Measurements from ENCODE around the gene USP51. TPM values are rescaled to one million over a fixed set of nuclear protein-coding genes. Genes with fewer than 3 reads are reported as not detected.
"Not testable (repeated sequence)": the region's sequence is repeated elsewhere in the genome, so short reads cannot be mapped to it uniquely, and the experiment has no call there.

The USP51 gene
- polyA plus RNA-seq (2011; rRNA removed) (0.96 and 1.4 TPM in 2 replicates), polyA minus RNA-seq (2011; rRNA and poly(A)+ RNA removed) (3.8 and 4.3 TPM in 2 replicates)

DNA sequence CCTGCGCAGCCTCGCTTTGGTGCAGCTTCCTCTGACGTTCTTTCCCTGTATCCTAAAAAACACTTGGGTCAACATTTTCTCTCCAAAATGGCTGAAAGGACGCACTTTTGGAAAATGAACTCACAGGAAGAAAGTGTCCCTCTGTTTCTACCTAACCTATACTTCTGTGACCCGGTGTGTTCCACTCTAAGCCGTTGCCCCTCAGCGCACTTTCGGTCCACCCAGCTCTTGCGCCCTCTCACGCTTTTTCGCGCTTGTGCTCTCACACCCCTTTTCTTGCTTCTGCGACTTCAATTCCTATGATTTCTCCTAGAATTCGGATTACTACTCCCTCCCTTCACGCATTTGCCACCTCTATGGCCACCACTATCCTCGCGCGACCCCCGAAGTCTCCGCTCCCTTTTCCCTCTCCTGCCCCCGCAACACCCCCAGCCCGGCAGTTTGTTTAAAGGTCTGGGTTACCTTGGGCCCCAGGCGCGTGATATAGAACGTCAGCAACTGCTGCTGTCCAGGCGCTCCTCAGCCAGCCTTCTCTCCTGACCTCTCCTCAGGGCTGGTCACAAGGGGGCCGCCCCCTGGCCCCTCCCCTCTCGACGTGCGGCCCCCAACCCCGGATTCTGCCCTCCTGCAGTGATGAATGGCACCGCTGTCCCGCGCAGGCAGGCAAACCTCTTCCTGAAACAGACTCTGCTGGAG, at the start of gene USP51:
TSS of gene USP51 (minus strand) at position 535 of the 696 bp plus-strand sequence. CDS start 909 bp downstream, outside the sequence.
- no peaks in the 10 kb centered on the region for H3K9me3 ChIP-seq (ENCODE audit: control insufficient read depth, insufficient read depth, low read length)
- CTCF ChIA-PET, result interaction anchor here (1.3 to 1.4 kb wide), 2 partner anchors 228 to 354 kb away, joined by 5 to 7 read pairs; partner anchors contain the start of gene RRAGB
- POLR2A ChIA-PET, result interaction anchor here (1.5 kb wide), 2 partner anchors 37 to 228 kb away, joined by 5 to 13 read pairs; partner anchors contain the start of genes MAGEH1 and RRAGB
- TF ChIP-seq, protein P1, sequence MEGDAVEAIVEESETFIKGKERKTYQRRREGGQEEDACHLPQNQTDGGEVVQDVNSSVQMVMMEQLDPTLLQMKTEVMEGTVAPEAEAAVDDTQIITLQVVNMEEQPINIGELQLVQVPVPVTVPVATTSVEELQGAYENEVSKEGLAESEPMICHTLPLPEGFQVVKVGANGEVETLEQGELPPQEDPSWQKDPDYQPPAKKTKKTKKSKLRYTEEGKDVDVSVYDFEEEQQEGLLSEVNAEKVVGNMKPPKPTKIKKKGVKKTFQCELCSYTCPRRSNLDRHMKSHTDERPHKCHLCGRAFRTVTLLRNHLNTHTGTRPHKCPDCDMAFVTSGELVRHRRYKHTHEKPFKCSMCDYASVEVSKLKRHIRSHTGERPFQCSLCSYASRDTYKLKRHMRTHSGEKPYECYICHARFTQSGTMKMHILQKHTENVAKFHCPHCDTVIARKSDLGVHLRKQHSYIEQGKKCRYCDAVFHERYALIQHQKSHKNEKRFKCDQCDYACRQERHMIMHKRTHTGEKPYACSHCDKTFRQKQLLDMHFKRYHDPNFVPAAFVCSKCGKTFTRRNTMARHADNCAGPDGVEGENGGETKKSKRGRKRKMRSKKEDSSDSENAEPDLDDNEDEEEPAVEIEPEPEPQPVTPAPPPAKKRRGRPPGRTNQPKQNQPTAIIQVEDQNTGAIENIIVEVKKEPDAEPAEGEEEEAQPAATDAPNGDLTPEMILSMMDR (IDR thresholded peaks at IDR 0.05; ENCODE audit: low read depth, low read length), result peak; percentile 4; the same call in 1 of the 2 replicates
- H3K27me3 ChIP-seq (ENCODE audit: control insufficient read depth, insufficient read depth, low read length), result no peaks in the 10 kb centered on the region
- peak within 1 kb of the TSS; percentile 80 for H3K27ac ChIP-seq (ENCODE audit: low read depth, low read length)
- DNase-seq (ENCODE audit: low read depth, low spot score), result no peak
- peak within 1 kb of the TSS; percentile 71 for H3K4me3 ChIP-seq (ENCODE audit: low read depth, low read length)

DNA sequence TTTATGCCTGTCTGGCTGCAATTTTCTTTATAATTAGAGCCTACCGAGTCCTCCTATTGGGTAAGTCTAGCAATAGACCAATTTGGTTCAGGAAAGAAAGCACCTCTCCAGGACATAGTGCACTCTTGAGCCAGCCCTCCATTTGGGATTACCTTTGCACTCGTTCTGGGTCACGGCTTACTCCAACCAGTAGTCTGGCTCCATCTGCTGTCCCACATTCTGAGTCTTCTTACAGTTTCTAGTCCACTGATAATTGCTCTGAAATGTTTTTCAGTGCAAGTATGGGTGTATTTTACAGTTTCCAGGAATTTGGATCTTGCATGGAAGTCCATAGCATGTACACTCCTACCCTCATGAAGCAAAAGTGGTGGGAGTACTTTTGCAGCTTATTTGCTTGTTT, 34.8 kb upstream of the USP51 start:
- TF ChIP-seq, protein P1 (IDR thresholded peaks at IDR 0.05; ENCODE audit: low read depth, low read length), result 0 out of 2 replicates have a peak, but pooled peaks have one; percentile 16
- ChIA-PET CTCF (no interaction called here), POLR2A (no interaction called here)
- Histone ChIP-seq H3K27ac (ENCODE audit: low read depth, low read length) (no peak overlapping the region), H3K4me3 (ENCODE audit: low read depth, low read length) (no peak overlapping the region), H3K9me3 (ENCODE audit: control insufficient read depth, insufficient read depth, low read length) (no peaks in the 10 kb centered on the region), H3K27me3 (ENCODE audit: control insufficient read depth, insufficient read depth, low read length) (no peaks in the 10 kb centered on the region)
- no peak for DNase-seq (ENCODE audit: low read depth, low spot score)

DNA sequence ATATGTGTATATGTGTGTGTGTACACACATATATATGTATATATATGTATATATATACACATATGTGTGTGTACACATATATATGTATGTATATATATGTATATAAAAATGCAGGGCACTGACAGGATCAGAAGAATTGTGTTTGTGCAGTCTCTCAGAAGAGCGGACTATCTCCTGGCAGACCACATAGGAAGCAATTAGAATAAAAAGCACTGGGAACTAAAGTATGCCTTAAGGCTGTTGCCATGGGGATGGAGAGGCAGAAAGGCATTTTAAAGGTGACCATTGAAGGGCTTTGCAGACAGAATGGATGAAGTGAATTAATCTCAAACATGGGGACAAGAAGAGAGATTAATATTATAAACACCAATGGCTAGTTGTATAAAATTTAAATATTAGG, 33.7 kb upstream of the USP51 start:
- CTCF ChIA-PET, result no interaction called here
- Histone ChIP-seq H3K27me3 (ENCODE audit: control insufficient read depth, insufficient read depth, low read length) (no peaks in the 10 kb centered on the region), H3K4me3 (ENCODE audit: low read depth, low read length) (no peak overlapping the region), H3K27ac (ENCODE audit: low read depth, low read length) (no peak overlapping the region), H3K9me3 (ENCODE audit: control insufficient read depth, insufficient read depth, low read length) (no peaks in the 10 kb centered on the region)
- TF ChIP-seq, protein P1 (IDR thresholded peaks at IDR 0.05; ENCODE audit: low read depth, low read length), result no peak
- POLR2A ChIA-PET, result no interaction called here
- no peak for DNase-seq (ENCODE audit: low read depth, low spot score)

DNA sequence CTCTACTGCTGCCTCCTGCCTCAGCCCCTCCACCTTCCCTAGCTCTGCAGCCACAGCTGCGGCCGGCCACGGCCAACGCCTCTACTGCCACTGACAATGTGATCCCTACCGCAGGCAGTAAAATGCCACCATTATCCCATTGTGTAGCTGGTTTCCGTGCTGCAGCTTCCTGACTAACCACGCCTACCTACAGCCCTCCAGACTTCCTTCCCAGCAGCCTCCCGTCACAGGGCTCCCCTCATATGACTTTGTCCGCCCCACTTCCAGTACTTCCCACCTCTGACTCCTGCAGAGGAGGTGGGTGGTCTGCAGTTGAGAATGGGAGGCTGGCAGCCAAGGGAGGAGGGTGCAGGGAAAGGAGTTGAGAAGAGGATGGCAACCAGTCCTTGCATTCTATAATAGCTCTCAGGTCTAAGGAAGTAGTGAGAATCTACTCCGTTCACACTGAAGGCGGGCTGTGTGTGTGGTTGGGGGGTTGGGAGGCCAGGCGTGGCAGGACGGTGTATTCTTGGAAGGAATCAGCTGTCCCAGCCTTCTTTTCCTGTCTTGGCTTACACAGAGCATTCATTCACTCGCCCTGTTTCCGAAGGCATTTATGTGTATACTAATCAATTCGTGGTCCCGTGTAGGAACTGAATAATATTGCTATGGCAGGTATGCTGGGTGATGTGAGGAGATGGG, 33.1 kb upstream of the USP51 start:
- Histone ChIP-seq H3K4me3 (ENCODE audit: low read depth, low read length) (no peak overlapping the region), H3K9me3 (ENCODE audit: control insufficient read depth, insufficient read depth, low read length) (no peaks in the 10 kb centered on the region), H3K27me3 (ENCODE audit: control insufficient read depth, insufficient read depth, low read length) (no peaks in the 10 kb centered on the region), H3K27ac (ENCODE audit: low read depth, low read length) (no peak overlapping the region)
- CTCF ChIA-PET, result no interaction called here
- POLR2A ChIA-PET, result no interaction called here
- DNase-seq (ENCODE audit: low read depth, low spot score), result no peak
- TF ChIP-seq, protein P1 (IDR thresholded peaks at IDR 0.05; ENCODE audit: low read depth, low read length), result no peak

DNA sequence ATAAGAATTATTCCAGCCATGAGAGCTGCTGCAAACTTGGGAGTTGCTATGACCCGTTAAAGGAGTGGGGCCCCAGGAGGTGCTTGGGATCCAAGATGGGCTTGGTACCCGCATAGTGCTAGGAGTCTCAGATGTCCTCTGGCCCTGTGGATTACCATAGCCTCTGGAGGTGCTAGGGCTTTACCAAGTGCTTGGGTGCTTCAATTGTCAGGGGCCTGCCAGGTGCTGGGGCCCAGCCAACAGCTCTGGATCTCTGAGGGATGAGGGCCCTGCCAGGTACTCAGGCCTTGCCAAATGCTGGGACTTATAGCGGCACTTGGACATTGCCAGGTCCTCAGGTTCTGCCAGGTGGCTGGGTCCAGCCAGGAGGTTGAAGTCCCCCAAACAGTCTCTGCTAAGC, 32.0 kb upstream of the USP51 start:
- TF ChIP-seq, protein P1 (IDR thresholded peaks at IDR 0.05; ENCODE audit: low read depth, low read length), result no peak
- H3K27me3 ChIP-seq (ENCODE audit: control insufficient read depth, insufficient read depth, low read length), result no peaks in the 10 kb centered on the region
- CTCF ChIA-PET, result no interaction called here
- POLR2A ChIA-PET, result no interaction called here
- DNase-seq (ENCODE audit: low read depth, low spot score), result no peak
- no peak overlapping the region for H3K4me3 ChIP-seq (ENCODE audit: low read depth, low read length)
- H3K27ac ChIP-seq (ENCODE audit: low read depth, low read length), result no peak overlapping the region
- H3K9me3 ChIP-seq (ENCODE audit: control insufficient read depth, insufficient read depth, low read length), result no peaks in the 10 kb centered on the region

DNA sequence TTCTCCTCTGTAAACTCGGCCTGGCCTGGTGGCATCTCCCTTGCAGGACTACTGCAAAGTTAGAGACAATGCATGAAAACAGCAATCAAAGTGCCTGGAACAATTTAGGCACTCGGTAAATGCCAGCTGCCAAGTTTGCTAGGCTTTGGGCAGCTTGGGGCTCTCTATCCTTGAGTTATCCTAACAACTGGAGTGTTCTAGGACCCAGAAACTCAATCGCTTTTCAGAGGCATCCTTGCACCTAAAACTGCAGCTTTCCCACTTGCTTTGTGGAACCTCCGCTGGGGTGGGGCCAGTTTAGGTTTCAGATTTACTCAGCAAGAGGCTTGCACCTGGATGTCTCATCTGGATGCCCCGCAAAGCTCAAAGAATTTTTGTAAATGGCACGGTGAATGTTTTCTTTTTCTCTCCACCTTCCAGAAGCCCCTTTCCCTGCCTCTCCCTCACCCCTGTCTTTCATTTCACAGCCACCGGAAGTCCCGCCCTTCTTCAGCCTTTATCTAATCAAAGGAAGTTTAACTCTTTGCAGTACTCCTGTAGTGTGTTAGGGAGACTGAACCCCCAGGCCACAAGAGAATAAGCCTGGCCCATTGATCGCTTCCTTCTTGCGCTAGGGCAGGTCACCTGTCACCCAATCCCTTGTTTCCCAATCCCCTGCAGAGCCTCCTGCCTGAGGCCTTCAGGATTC, 27.3 kb upstream of the USP51 start:
- CTCF ChIA-PET; DNase-seq (ENCODE audit: low read depth, low spot score); POLR2A ChIA-PET; H3K9me3 ChIP-seq (ENCODE audit: control insufficient read depth, insufficient read depth, low read length); H3K4me3 ChIP-seq (ENCODE audit: low read depth, low read length); H3K27me3 ChIP-seq (ENCODE audit: control insufficient read depth, insufficient read depth, low read length); H3K27ac ChIP-seq (ENCODE audit: low read depth, low read length): not testable (repeated sequence)

All from AG04450 (cell line).